H7 (cell line): ENCODE data around the gene PNMT. TPM values are rescaled to one million over a fixed set of nuclear protein-coding genes. Genes with fewer than 3 reads are reported as not detected.

Source experiments
- DNase-seq: peaks from one replicate; pipeline ENCODE4 v3.0.0; 2012
- H3K27me3 ChIP-seq: 2 replicates; pipeline ENCODE4 v1.6.0; 2011; ENCODE audit warnings: mild to moderate bottlenecking, low read length; ENCODE audit not compliant: control insufficient read depth, insufficient read depth
- H3K36me3 ChIP-seq: replicated peaks from 2 replicates; pipeline ENCODE4 v1.5.1; 2011; ENCODE audit warnings: low read length; ENCODE audit not compliant: control insufficient read depth, insufficient read depth
- H3K4me3 ChIP-seq: 2 replicates; pipeline ENCODE4 v1.5.1; 2011; ENCODE audit warnings: low read depth, mild to moderate bottlenecking, control low read depth, low read length, moderate library complexity; ENCODE audit not compliant: insufficient read depth
- total RNA-seq: library from RNA; depleted of rRNA; stranded (reverse); fragments of >200 nt; shearing (Covaris generic); gene quantifications from 2 replicates; pipeline ENCODE4 v1.2.3, GENCODE V29; 2014

The PNMT gene
- total RNA-seq, 1 experiment from 2014 or later = 2.4 TPM

DNA sequence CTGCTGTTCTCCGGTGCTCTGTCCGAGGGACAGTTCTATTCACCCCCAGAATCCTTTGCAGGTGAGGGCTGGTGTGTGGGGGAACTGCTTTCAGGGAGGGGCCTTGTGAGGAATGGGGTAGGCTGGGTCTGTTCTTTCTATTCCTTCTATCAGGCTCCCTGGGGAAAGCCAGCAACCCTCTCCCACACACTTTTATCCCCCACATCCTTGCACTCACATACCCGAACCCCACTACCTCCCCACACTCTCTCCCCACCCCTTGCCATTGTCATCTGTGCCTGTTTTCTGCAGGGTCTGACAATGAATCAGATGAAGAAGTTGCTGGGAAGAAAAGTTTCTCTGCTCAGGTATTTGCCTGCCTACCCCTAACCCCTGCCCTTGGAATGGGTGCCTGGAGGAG, 9.5 kb upstream of the PNMT start:
- DNase-seq = no peak
- Histone ChIP-seq H3K4me3 (no peak overlapping the region), H3K27me3 (no peaks in the 10 kb centered on the region), H3K36me3 (peaks cover 6% of the 10 kb centered on the region)

DNA sequence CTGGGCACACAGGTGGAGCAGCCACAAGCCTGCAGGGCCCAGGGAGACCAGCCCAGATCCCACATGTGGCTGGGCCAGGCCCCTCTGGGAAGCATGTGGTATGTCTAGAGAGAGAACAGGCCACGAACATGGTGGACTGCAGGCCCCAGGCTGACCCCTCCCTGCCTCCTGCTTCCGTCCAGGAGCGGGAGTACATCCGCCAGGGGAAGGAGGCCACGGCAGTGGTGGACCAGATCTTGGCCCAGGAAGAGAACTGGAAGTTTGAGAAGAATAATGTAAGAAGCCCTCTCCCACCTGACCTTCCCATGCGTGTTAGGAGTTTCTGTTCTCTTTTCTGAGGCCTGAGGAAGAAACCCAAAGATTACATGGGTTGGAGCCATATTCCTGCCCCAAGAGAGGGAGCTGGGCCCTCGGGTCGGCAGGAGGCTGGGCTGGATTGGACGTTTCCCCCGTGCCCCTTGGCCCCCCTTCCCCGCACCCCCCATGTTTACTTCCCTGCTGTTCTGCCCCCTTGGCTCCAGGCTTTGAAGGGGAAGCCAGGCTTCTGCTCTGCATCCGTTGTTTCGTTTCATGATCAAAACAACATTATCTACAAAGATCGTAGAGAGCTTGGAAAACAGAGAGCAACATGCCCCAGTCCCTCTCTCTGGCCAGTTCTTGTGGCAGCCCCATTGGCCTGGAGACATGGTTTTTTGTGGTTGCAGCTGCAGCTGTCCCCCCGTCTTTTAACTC, 8.8 kb upstream of the PNMT start:
- Histone ChIP-seq H3K36me3 (peaks cover 4% of the 10 kb centered on the region), H3K4me3 (no peak overlapping the region), H3K27me3 (no peaks in the 10 kb centered on the region; the same call in 1 of the 2 replicates)
- no peak for DNase-seq

DNA sequence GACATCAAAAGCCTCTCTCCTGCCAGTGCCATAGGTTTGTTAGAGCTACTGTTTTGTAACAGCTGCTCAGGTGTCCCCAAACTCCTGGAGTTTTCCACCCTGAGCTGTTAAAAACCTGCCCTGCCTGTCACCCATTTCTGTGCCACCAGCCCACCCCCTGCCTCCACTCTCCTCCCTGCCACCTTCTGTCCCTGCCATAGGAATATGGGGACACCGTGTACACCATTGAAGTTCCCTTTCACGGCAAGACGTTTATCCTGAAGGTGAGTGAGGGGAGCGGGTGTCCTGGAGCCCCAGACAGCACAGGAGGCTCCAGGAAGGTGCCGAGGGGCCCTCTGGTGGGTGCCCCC, 8.3 kb upstream of the PNMT start:
- Histone ChIP-seq H3K27me3 (no peaks in the 10 kb centered on the region; the same call in 1 of the 2 replicates), H3K36me3 (peaks cover 4% of the 10 kb centered on the region), H3K4me3 (no peak overlapping the region)
- no peak for DNase-seq

DNA sequence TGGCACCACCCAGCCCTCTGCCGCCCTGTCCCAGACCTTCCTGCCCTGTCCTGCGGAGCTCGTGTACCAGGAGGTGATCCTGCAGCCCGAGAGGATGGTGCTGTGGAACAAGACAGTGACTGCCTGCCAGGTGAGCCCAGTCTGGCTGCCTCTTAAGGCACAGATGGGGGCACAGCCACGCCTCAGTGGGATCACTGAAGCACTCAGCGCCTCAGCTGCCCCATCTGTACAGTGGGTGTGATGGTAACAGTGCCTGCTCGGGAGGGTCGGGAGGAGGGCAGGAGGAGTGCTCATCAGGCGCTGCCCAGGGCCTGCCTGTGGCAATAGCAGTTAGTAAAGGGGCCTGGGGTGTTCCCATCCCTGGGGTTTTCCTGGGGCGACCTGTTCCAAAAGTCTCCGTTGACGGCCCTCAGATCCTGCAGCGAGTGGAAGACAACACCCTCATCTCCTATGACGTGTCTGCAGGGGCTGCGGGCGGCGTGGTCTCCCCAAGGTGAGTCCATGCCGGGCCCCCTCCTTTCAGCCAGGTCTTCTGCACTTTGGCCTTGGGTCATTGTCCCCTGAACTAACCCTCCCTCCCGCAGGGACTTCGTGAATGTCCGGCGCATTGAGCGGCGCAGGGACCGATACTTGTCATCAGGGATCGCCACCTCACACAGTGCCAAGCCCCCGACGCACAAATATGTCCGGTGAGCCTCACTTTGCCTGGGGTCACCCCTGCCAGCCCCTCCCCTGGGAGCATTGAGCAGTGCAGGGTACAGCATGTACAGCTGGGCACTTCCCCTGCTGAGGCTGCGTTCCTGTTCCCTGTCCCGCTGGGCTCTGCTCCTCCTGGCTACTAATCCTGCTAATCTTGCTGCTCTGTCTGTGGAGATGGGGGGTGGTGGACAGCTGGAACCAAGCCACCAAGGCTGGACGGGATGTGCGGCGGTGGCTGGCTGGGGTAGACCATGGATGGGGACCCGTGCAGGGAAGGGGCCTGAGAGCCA, 7.6 kb upstream of the PNMT start:
- DNase-seq = no peak
- H3K36me3 ChIP-seq = peaks cover 4% of the 10 kb centered on the region
- peaks cover 2% of the 10 kb centered on the region; the same call in 1 of the 2 replicates for H3K27me3 ChIP-seq
- H3K4me3 ChIP-seq = no peak overlapping the region

DNA sequence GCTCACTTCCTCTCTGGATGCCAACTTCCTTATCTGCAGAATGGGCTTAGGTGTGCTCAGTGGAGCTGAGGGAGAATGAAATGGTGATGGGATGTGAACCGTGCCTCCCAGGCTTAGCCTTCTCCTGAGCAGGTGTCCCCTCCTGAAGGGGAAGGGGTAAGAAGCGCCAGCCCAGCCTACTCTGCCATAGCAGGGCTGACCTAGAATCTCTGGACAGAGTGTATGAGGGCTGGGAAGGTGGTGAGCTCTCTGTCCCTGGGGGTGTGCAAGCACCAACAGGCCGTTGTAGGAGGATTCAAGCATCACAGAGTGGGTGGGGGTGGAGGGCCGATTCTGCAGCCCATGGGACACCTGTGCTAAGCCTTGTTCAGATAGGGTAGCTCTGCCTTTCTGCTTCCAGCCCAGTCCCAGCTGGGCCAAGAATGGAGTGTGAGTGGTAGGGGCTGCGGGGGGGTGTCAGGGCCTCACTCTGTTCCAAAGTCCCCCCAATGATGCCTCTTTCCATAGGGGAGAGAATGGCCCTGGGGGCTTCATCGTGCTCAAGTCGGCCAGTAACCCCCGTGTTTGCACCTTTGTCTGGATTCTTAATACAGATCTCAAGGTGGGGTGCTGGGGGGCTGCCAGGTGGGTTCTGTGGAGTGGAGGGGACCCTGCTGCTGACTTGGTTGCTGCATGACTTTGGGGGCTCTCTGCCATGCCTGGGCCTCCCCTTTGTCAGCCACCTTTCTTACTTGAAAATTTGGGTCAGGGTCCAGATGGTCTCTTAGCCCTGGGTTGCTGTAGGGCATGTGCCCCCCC, 6.3 kb upstream of the PNMT start:
- DNase-seq = no peak
- Histone ChIP-seq H3K36me3 (peaks cover 4% of the 10 kb centered on the region), H3K4me3 (no peak overlapping the region), H3K27me3 (peaks cover 14% of the 10 kb centered on the region)

DNA sequence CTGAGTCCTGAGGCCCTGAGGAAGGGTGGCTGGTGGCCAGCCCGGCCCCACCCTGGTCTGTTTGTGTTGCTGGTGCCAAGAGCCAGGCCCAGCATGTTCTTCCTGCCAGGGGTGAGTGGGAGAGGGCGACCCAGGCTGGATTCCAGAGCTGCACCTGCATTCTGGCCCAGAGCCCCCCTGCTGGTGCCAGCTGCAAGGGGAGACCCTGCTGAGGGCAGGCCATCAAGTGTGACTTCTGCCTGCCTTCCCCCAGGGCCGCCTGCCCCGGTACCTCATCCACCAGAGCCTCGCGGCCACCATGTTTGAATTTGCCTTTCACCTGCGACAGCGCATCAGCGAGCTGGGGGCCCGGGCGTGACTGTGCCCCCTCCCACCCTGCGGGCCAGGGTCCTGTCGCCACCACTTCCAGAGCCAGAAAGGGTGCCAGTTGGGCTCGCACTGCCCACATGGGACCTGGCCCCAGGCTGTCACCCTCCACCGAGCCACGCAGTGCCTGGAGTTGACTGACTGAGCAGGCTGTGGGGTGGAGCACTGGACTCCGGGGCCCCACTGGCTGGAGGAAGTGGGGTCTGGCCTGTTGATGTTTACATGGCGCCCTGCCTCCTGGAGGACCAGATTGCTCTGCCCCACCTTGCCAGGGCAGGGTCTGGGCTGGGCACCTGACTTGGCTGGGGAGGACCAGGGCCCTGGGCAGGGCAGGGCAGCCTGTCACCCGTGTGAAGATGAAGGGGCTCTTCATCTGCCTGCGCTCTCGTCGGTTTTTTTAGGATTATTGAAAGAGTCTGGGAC, 5.5 kb upstream of the PNMT start:
- DNase-seq = peak; percentile 77
- H3K4me3 ChIP-seq = no peak overlapping the region
- peaks cover 4% of the 10 kb centered on the region for H3K36me3 ChIP-seq
- H3K27me3 ChIP-seq = peaks cover 22% of the 10 kb centered on the region

DNA sequence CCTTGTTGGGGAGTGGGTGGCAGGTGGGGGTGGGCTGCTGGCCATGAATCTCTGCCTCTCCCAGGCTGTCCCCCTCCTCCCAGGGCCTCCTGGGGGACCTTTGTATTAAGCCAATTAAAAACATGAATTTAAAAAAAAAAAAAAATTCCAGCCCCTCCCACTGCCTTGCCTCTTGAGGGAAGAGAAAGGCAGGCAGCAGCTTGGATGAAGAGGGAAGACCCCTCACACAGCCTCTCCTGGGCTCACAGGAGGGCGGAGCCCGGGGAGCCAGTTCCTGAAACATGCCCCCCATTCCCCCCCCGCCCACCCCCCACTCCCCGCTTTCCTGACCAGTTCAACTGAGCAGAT, 4.9 kb upstream of the PNMT start:
- Histone ChIP-seq H3K36me3 (peaks cover 4% of the 10 kb centered on the region), H3K27me3 (peaks cover 28% of the 10 kb centered on the region), H3K4me3 (peak overlapping the region; percentile 38; the same call in 1 of the 2 replicates)
- DNase-seq = peak; percentile 88

DNA sequence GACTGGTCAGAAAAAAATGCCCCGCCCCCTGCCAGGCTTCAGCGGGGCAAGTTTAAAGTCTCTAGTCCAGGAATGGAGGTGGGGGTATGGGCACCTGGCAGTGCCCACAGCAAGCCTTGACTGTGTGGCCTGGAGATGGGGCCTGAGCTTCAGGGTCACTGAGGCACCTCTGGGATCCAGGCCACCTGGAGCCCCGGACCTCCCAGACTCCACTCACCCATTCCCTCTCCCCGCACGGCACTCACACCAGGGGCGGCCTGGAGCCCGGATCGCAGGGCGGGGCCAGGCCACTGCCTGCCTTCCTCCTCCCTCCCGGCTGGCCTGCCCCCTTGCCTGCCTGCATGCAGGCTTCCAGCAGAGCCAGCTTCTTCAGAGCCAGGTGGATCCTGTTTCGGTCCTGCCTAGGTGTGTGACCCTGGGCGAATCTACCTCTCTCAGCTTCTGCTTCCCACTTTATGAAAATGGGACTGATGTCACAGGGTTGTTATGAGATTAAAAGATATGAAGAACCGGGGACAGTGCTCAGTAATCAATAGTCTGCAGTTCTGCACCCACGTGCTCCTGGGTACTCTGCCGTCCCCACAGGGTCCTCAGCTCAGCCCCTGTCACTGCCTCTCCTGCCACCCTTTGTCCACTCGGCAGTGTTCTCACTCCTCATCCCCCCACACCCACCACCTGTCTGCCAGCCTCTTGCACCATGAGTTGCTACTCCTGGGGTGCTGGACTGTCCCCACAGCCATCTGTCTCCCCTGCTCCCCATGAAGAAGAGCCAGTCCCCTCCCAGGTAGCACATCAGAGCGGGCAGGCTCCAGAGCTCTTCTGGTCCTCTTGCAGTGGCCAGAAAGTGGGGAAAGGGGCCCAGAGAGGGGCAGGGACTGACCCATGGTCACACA, 4.3 kb upstream of the PNMT start:
- H3K4me3 ChIP-seq = peak overlapping the region; percentile 38
- peaks cover 33% of the 10 kb centered on the region for H3K27me3 ChIP-seq
- DNase-seq = peak; percentile 95
- peaks cover 4% of the 10 kb centered on the region for H3K36me3 ChIP-seq

DNA sequence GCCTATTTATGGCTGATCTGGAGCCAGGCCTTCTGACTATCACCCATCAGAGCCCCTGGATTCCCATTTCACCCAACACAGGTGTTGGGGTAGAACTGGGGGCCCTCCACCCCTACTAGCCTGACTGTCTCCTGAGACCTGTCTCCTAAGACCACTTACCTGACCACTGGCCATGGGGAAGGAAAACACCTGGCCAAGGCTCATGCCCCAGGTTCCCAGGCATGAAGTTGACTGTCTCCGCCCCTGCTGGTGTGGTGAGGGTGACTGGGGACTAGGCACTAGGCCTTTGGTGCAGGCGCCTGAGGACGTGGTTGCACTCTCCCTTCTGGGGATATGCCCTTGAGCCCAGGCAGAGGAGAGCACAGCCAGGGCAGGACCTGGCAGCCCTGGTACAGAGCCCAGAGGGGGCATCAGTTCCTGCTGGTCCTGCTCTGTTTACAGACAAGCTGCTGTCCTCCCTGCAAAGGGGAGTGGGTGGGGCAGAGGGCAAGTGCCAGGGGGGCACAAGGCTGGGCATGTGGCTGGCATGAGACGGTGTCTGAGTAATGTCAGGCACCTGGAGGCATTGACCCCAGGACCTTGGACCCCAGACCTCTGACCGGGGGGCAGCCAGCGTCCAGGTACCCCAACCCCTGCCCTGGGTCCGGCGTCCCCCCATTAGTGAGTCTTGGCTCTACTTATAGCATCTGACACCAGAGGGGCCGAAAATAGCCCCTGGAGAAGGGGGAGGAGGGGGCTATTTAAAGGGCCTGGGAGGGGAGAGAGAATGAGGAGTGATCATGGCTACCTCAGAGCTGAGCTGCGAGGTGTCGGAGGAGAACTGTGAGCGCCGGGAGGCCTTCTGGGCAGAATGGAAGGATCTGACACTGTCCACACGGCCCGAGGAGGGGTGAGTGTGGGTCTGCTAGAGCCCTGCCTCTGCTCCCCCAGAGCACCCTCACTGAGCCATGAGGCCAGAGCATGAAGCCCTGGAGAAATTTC, 3.4 kb upstream of the PNMT start, which contains the start of gene TCAP:
TSS of gene TCAP (plus strand) at position 769 of the 981 bp plus-strand sequence. CDS start at position 780, 11 bp downstream.
- DNase-seq = peak; percentile 57
- Histone ChIP-seq H3K36me3 (peaks cover 3% of the 10 kb centered on the region), H3K27me3 (peaks cover 36% of the 10 kb centered on the region), H3K4me3 (no peak within 1 kb of the TSS; the same call in 1 of the 2 replicates)

DNA sequence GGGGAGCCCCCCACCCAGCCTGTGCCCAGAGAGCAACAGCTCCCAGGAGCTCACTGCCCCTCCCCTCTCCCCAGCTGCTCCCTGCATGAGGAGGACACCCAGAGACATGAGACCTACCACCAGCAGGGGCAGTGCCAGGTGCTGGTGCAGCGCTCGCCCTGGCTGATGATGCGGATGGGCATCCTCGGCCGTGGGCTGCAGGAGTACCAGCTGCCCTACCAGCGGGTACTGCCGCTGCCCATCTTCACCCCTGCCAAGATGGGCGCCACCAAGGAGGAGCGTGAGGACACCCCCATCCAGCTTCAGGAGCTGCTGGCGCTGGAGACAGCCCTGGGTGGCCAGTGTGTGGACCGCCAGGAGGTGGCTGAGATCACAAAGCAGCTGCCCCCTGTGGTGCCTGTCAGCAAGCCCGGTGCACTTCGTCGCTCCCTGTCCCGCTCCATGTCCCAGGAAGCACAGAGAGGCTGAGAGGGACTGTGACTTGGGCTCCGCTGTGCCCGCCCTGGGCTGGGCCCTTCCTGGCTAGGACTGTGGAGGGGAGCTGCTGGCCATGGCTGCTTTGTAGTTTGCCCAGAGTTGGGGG, 2.5 kb upstream of the PNMT start:
- Histone ChIP-seq H3K27me3 (peaks cover 36% of the 10 kb centered on the region), H3K36me3 (peaks cover 2% of the 10 kb centered on the region), H3K4me3 (no peak overlapping the region)
- DNase-seq = peak; percentile 74

DNA sequence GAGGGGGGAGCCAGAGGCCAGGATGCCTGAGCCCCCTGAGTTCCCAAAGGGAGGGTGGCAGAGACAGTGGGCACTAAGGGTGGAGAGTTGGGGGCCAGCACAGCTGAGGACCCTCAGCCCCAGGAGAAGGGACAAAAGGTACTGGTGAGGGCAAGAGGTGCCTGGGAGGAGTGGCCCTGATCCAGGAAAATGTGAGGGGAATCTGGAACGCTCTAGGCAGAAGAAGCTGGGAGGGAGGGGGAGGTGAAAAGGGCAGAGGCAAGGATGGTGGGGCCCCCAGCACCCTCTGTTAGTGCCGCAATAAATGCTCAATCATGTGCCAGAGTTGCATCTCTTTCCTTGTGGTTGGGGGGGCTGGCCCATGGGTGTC, 2.0 kb upstream of the PNMT start:
- no peak overlapping the region for H3K4me3 ChIP-seq
- H3K27me3 ChIP-seq = peaks cover 36% of the 10 kb centered on the region
- H3K36me3 ChIP-seq = peaks cover under 1% of the 10 kb centered on the region
- peak; percentile 69 for DNase-seq
